Measurements from ENCODE around the gene MLPH.

Gene MLPH

GRCh38 chr2:237527233-237527632 lies 40.2 kb downstream of the MLPH start:
- DNase-seq = no peak

- no peak for DNase-seq
Observed at GRCh38 chr2:237527766-237528165, 40.7 kb downstream of the MLPH start.

GRCh38 chr2:237529452-237530402 lies 42.7 kb downstream of the MLPH start:
- no peak for DNase-seq

- DNase-seq = no peak
Observed at GRCh38 chr2:237530472-237531433, 43.7 kb downstream of the MLPH start.

GRCh38 chr2:237532160-237532559 lies 45.1 kb downstream of the MLPH start:
- DNase-seq = no peak

GRCh38 chr2:237533668-237534161 lies 46.7 kb downstream of the MLPH start:
- no peak for DNase-seq

- DNase-seq = no peak
Observed at GRCh38 chr2:237534380-237534779, 47.3 kb downstream of the MLPH start.

GRCh38 chr2:237535385-237536082 lies 48.5 kb downstream of the MLPH start:
- DNase-seq = no peak

GRCh38 chr2:237536083-237536415 lies 49.0 kb downstream of the MLPH start:
- DNase-seq = no peak

- no peak for DNase-seq
Observed at GRCh38 chr2:237536617-237537016, 49.6 kb downstream of the MLPH start.

GRCh38 chr2:237538001-237538720 lies 51.1 kb downstream of the MLPH start:
- DNase-seq = no peak

- no peak for DNase-seq
Observed at GRCh38 chr2:237538901-237539300, 51.9 kb downstream of the MLPH start.

GRCh38 chr2:237539681-237540080 lies 52.6 kb downstream of the MLPH start:
- no peak for DNase-seq

GRCh38 chr2:237540223-237540775 lies 53.2 kb downstream of the MLPH start:
- no peak for DNase-seq

GRCh38 chr2:237540823-237541222 lies 53.8 kb downstream of the MLPH start:
- DNase-seq = no peak

- no peak for DNase-seq
Observed at GRCh38 chr2:237541243-237541642, 54.2 kb downstream of the MLPH start.

- DNase-seq = no peak
Observed at GRCh38 chr2:237542001-237542704, 55.1 kb downstream of the MLPH start.

GRCh38 chr2:237546040-237546875 lies 59.2 kb downstream of the MLPH start:
- DNase-seq = no peak

- DNase-seq = no peak
Observed at GRCh38 chr2:237546876-237547395, 59.9 kb downstream of the MLPH start.

GRCh38 chr2:237547841-237548416 lies 60.9 kb downstream of the MLPH start:
- no peak for DNase-seq

All from stimulated activated CD4-positive, alpha-beta T cell treated with anti-CD3 and anti-CD28 coated beads, Interleukin-4, amount 100 ng/mL, for 4 hours (primary cell).